ENCODE data around the gene DYNC1H1. TPM values are rescaled to one million over a fixed set of nuclear protein-coding genes. Genes with fewer than 3 reads are reported as not detected.
A peak's percentile ranks its signal among the peaks of the same experiment; 100 is the strongest.

Gene DYNC1H1
- total and polyA plus RNA-seq, 2 of the 13 experiments (the other 11 are each of a cell fraction or from before 2014, with no cell fraction given) = 74.4 to 239 TPM

DNA sequence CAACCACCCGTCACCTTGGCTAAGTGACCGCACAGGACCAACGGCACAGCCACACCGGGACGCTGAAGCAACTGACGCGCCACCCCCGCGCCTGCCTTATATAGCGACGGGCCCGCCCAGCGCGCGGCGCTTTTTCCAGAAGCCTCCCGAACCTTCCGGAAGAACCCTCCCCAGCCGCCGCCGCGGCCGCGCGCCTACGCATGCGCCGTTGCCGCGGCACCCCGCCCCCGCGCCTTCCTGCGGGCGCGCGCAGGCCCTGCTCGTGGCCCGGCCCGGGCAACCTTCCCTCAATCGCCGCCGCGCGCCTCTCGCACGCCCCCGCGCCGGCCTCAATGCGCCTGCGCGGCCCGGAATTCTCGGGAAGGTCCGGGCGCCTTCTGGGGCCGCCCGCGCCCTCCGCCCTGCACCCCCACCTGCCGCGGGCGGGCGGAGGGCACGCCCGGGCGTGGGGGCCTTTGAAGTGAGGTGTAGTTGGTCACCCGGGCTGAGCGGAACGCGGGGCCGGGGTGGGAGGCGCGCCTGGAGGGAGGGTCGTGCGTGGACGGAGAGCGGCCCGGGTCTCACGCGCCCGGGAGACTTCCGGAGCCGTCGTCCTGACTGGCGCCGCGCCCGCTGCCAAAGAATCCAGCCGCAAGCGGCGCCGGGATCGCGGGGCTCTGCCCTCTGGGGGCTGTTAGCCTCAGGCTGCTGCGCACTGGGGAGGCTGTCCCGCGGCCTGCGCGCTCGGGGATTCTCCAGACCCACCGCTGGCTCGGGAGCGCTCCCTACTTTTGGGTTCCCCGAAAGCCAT is 122.8 kb downstream of the DYNC1H1 start, which contains the start of gene HSP90AA1 (continued):
- TF ChIP-seq CEBPZ (IDR thresholded peaks at IDR 0.05; ENCODE audit: low read length) (no peak), HNF1A (IDR thresholded peaks at IDR 0.05; ENCODE audit: low read depth) (no peak), HNF1A (CRISPR knock-in tag; IDR thresholded peaks at IDR 0.05; ENCODE audit: borderline replicate concordance) (no peak), NR1H2 (CRISPR knock-in tag; IDR thresholded peaks at IDR 0.05; ENCODE audit: borderline replicate concordance, low read depth) (no peak), ZBTB20 (CRISPR knock-in tag; IDR thresholded peaks at IDR 0.05; ENCODE audit: borderline replicate concordance, low read depth) (peak; percentile 45; the same call in 1 of the 2 replicates), ZBTB4 (CRISPR knock-in tag; IDR thresholded peaks at IDR 0.05; ENCODE audit: borderline replicate concordance) (peak; percentile 63; the same call in 1 of the 2 replicates), ZNF644 (CRISPR knock-in tag; IDR thresholded peaks at IDR 0.05; ENCODE audit: low read depth) (no peak), ARNT (IDR thresholded peaks at IDR 0.05) (no peak), CHD2 (IDR thresholded peaks at IDR 0.05; ENCODE audit: low read depth, low read length) (no peak), ZNF619 (CRISPR knock-in tag; IDR thresholded peaks at IDR 0.05) (no peak), HIC2 (CRISPR knock-in tag; IDR thresholded peaks at IDR 0.05; ENCODE audit: low read depth) (no peak), PHF21A (CRISPR knock-in tag; IDR thresholded peaks at IDR 0.05) (peak; percentile 84), KDM3A (CRISPR knock-in tag; IDR thresholded peaks at IDR 0.05; ENCODE audit: low read depth) (no peak)
- TF ChIP-seq, protein P1, sequence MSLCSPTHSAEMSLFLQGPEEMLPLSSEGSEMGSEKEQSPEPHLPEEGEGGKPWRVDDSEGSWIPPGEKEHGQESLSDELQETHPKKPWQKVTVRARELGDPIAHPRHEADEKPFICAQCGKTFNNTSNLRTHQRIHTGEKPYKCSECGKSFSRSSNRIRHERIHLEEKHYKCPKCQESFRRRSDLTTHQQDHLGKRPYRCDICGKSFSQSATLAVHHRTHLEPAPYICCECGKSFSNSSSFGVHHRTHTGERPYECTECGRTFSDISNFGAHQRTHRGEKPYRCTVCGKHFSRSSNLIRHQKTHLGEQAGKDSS (CRISPR knock-in tag; IDR thresholded peaks at IDR 0.05; ENCODE audit: borderline replicate concordance, low read depth) = 0 out of 2 replicates have a peak, but pooled peaks have one; percentile 14
